GM21526 (cell line): ENCODE measurements around the gene FPGS.
"Not testable (repeated sequence)": the region's sequence is repeated elsewhere in the genome, so short reads cannot be mapped to it uniquely, and the experiment has no call there.

Experiments used
- ATAC-seq: cut with Tn5 transposase; IDR thresholded peaks from one replicate; pipeline ENCODE4 v1.9.1; 2021; ENCODE audit warnings: moderate library complexity; ENCODE audit not compliant: unreplicated experiment, low FRiP score

FPGS gene

DNA sequence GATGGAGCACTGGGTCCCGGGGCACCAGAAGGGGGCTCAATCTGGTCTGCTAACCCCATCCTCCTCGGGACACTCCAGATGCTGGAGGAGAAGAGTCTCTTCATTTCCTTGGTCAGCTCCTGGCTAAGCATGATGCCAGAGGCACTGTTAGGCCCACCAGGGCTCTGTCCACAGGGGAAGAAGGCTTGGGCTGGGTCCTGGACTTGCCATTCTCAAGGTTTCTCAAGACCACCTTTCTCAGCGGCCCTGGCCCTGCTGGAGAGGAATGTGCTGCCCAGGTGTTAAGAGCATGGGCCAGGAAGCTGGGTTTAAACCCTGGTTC lies 32.1 kb upstream of the FPGS start:
- ATAC-seq = no peak

DNA sequence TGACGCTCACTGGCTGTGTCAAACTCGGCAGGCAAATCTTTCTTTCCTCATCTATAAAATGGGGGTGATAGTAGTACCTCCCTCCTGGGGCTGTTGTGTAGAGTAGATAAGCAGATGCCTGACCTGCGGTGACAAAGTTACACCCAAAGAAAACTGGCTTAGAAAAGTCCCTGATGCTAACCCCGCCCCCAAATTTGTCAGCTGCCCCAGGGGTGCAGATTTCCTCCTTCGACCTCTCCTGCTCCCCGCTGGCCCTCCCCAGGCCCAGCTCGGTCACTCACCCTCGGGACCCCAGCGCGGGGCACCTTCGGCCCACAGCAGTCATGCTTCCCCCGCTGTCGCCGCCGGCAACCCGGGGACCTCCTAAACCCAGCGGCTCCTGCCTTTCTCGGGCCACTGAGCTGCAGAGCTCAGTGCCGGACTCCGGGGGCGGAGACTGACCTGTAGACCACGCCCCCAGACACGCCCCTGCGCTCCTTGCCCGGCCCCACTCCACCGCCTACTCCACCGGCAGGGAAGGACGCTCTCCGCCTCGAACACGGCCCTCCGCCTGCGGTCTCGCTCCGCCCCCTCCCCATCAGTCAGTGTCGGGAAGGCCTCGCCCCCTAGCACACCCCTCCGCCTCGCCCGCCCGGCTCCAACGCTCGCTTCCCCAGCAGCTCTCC lies 31.6 kb upstream of the FPGS start:
- ATAC-seq = peak; percentile 70

DNA sequence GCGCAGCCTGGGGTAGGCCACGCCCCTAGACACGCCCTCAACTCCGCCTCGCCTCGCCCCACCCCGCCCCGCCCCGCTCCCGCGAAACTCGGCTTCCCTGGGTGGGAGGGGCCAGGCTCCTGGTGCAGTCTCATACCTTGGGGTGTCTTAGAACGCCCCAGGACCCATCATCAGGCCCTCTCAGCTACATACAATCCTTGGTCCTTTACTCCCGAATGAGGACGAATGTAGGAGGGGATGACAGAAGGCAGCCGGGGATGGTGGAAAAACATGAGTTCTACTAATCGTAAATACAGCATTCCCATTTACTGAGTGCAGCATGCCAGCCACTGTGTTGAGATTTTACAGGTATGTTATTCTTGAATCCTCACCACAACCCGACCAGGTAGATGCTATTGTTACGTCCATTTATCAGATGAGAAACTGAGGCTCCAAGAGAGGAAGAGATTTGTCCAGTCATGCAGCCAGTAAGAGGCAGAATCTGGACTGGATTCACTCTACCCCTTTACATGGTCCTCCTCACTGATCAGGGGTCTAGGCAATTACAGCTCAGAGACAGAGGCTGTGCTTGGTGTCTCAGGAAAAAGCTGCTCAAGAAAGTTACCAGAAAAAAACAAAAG lies 31.0 kb upstream of the FPGS start:
- ATAC-seq = no peak

DNA sequence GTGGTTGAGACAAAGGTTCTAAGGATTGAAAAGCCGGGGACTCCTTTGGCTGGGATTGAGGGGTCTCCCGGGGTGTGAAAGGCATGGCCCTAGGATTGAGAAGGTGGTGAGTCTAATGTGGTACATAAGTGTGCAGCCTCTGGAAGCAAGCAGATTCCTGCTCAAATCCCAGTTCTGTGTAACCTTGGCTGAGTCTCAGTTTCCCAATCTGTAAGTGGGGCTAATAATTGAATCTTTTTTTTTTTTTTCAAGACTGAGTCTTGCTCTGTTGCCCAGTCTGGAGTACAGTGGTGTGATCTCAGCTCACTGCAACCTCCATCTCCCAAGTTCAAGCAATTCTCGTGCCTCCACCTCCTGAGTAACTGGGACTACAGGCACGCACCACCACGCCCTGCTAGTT lies 30.1 kb upstream of the FPGS start:
- ATAC-seq = no peak

DNA sequence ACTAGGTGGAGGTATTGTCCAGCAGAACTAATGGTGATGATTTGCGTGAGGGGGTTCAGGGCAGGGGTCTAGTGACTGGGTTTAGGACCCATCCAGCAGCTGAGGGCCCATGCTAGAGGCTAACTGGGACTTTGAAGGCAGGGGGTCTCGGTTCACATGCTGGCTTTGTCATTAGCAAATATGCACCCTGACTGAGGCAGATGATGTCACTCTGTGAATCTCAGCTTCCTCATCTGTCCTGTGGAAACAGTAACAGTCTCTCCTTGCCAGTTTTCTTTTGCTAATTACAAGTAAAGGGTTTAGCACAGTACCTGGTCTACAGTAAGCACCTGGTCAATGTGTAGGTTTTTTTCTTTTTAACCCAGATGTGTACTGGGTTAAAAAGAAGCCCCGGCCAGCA lies 29.4 kb upstream of the FPGS start:
- ATAC-seq = no peak

DNA sequence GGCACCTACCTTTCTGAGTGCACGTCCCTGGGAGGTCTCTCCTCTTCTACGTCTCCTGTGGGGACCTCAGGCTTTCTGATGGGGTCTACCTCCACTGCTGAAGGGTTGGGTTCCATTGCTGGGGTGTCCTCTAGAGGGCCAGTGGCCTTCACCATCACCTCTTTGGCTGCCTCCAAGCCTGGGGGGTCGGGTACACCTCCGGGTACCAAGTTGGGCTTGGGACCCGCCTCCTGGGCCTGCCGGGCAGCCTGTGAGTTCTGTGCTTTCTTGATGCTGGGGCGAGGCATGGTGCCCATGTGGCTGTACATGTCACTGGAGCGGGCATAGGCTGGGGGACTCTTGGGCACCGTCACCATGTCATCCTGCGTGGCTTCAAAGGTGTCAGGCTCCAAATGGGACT lies 28.7 kb upstream of the FPGS start:
- ATAC-seq = no peak

DNA sequence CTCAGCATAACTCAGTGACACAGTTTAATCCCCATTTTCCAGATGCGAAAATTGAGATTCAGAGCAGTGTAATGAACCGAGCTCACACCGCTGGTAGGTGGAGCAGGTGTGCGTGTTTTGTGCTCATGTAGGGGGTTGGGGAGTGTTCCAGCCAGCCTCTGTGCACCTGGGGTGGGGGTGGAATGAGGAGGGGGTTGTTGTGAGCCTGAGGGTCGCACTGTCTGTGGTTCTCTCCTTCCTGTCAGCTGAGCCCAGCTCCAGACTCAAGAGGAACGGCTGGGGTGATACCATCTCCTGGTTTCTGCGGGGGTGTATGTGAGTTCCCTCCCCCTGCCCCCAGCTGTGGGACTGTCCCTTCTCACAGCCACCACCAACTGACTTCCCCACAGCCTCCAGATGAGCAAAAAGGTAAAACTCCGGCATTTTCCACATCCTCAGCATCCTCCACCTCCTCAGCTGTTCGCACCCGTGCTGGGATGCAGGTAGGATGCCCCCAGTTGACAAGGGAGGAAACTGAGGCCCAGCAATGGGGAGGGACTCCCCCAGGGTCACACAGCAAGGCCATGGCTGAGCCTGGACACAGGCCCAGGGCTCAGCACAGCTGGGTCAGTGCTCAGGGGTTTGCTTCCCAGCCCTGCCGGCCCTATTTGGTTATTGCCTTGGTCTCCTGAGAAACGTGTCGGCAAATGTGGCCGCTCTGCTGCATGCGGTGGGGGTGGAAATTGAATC lies 26.3 kb upstream of the FPGS start:
- no peak for ATAC-seq

DNA sequence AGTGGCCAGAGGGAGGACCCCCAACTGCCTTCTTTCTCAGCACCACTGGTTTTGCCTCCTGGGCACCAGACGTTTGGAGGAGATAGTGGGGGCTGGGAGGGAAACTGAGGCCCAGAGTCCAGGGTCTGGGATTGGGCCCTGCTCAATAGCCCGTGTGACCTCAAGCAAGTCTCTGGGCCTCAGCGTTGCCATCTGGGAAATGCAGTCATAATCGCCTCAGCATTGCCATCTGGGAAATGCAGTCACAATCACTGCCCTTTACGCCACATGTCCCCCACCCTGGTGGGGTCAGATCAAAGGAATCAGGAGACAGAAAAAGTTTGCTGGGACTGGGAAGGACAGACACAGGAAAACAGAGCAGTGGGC lies 25.8 kb upstream of the FPGS start:
- ATAC-seq = no peak

DNA sequence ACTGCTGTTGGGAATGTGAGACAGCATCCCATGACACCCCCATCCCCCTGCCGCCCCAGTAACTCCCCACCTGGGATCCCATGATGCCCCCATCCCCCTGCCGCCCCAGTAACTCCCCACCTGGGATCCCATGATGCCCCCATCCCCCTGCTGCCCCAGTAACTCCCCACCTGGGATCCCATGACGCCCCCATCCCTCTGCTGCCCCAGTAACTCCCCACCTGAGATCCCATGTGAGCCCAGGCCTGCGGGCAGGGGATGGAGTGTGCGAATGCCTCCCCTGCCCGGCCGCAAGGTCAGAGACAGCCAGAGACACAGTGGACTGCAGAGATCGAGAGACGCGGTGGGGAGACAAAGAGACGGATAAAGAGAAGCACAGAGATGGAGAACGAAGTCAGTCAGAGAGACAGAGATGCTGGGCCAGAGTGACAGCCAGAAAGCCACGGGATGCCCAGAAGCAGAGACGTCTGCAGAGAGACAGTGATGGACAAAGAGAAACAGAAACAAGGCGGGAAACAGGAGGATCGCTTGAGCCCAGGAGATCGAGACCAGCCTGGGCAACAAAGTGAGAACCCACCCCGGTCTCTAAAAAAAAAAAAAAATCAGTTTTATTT lies 25.2 kb upstream of the FPGS start:
- no peak for ATAC-seq

DNA sequence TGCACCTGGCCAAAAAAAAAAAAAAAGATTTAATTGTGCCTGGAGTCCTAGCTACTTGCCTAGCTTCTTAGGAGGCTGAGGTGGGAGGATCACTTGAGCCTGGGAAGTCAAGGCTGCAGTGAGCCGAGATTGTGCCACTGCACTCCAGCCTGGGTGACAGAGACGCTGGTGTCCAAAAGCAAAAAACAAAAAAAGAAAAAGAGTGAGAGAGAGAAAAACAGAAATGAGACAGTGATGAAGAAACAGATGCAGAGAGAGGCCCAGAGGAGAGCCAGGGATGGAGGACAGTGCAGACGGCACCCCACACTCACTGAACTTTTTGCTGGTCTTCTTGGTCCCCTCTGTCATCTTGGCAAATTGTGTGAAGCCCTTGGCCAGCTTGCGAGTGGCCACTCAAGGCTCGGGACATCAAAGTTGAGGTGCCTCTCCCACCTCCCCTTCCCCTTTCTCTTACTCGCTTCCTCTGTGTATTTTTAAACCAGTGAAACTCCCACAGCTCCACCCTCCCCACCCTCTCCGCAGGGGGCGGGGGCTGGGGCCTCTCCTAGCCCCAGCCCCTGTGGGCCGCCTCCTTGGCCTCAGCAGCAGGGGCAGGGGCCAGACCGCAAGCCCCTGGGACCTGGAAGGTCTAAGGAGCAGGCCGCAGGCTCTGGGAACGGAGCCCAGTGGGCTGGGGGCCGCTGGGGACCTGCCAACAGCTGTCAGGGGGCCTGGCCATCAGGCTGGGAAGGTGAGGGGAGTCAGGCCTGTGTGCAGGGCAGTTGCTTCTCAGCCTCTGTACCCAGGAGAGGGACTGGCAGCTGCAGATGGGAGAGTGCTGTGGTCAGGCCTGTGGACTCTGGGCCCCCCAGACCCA lies 24.2 kb upstream of the FPGS start, which contains the start of gene SH2D3C:
Gene SH2D3C (minus strand): TSS at position 387 of the 856 bp plus-strand sequence. CDS start 39 bp downstream, at position 348.
- ATAC-seq = no peak

DNA sequence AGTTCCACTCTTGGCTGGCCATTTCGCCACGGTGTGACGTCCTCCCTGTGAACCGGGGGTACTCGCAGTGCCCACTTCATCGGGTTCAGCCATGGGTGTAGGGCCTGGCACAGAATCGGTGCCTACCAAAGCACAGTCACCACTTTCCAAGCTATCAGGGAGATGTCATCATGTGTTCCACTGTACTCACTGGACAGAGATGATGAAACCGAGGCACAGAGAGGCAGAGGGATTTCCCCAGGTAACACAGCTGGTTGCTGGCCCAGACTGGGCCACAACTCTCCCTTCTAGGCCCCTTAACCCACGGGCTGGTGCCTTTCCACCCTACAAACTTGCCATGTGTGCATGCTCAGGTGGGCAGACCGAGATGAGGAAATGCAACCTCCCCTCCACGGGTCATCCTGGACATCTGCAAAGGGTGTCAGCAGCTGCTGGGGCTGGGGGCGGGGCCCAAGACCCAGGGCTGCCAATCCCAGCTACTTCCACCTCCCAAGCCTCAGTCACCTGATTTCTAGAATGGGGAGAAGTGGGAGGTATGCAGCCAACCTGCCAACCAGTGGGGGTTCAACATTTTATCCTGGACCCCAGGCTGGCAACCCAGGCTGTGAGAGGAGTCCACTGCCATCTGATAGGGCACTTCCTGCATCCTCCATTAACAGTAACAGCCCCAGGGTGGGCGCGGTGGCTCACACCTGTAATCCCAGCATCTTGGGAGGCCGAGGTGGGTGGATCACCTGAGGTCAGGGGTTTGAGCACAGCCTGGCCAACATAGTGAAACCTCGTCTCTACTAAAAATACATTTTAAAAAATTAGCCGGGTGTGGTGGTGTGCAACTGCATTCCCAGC lies 23.3 kb upstream of the FPGS start:
- no peak for ATAC-seq

DNA sequence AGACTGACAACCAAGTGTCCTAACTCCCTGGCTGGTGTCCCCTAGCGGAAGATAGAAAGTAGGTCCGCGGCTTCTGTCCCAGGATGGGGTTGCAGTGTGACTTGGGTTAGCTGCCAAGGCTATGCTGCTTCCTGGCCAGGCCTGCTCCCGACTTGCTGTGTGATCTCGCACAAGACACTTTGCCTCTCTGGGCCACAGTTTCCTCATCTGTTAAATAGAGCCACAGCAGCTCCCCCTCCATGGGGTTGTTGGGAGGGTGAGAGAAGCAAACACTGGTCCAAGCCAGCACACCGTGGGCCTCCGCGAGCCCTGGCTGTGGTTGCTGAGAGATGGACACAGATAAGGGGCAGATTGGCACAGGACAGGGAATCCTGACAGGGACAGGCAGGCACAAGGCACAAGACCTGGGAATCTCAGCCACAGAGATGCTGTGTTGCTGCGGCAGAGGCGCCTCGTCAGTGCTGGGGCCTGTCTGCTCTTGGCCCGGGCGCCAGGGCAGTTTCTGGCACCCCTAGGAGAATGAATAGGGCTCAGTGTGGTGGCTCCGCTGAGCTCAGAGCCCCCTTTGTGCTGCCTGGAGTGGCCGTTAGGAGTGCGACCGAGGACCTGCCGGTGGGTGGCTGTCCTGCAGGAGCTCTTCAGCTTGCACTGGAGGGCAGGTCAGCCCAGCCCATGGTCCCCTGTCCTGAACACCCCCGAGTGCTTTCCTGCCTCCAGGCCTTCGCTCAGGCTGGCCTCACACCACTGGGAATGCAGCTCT lies 22.4 kb upstream of the FPGS start:
- no peak for ATAC-seq

DNA sequence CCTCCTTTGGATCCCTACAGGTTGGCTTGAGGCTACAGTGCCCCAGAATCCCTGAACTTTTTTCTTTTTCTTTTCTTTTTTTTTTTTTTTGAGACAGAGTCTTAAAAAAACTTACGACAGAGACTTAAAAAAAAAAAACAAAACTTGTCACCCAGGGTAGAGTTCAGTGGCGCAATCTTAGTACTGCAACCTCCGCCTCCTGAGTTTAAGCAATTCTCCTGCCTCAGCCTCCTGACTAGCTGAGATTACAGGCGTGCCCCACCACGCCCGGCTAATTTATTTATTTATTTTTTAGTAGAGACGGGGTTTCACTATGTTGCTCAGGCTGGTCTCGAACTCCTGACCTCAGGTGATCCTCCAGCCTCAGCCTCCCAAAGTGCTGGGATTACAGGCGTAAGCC lies 21.8 kb upstream of the FPGS start:
- ATAC-seq = not testable (repeated sequence)

DNA sequence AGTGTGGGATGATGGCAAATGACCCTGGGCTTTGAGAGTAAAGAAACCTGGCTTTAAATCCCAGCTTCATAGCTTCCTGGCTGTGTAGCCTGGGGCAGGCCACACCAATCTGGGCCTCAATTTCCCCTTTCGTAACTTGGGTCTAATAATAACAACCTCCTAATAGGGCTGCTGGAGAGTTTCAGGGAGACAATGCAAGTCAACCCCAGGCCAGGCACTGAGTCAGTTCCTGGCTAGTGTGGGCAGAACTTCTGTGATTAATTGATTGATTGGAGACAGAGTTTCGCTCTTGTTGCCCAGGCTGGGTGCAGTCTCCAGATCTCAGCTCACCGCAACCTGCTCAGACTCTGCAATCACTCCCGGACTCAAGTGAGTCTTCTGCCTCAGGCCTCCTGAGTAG lies 20.9 kb upstream of the FPGS start:
- ATAC-seq = no peak

DNA sequence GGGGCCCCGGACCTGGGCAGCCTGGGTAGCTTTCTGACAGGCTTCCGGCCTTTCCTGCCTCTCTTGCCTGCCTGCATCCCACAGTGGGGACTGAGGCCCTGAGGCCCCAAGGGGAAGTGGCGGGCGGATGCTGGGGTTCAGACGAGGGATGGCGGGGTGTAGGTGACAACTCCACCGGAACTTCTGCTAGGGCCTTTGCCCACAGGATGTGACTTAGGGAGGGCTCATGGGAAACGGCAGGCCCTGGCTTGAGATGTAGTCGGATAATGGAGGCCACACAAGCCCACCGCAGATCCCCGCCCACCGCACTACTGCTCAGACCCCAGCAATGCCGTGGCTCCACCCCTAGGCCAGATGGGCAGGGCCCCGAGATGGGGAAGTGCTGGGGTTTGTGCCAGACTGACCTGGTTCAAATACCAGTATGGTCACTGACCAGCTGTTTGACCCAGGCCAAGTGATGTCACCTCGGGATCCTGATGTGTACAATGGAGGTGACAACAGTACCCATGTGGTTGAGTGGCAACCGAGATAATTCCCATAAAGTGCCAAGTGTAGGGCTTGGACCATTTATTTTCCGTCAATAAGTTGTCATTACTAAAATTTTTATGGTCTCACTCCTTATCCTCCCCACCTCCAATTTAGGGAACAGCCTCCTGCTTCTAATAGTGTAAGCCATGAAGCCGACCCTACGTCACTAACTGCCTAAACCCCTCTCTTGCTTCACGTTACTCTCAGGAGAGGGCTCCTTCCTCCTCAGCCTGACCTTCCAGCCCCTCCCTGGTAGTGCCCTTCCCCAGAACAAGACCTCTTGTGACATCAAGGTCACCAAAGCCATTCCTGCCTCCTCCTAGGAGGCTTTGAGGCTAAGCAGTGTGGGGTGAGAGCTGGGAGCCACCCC lies 19.3 kb upstream of the FPGS start:
- ATAC-seq = no peak

DNA sequence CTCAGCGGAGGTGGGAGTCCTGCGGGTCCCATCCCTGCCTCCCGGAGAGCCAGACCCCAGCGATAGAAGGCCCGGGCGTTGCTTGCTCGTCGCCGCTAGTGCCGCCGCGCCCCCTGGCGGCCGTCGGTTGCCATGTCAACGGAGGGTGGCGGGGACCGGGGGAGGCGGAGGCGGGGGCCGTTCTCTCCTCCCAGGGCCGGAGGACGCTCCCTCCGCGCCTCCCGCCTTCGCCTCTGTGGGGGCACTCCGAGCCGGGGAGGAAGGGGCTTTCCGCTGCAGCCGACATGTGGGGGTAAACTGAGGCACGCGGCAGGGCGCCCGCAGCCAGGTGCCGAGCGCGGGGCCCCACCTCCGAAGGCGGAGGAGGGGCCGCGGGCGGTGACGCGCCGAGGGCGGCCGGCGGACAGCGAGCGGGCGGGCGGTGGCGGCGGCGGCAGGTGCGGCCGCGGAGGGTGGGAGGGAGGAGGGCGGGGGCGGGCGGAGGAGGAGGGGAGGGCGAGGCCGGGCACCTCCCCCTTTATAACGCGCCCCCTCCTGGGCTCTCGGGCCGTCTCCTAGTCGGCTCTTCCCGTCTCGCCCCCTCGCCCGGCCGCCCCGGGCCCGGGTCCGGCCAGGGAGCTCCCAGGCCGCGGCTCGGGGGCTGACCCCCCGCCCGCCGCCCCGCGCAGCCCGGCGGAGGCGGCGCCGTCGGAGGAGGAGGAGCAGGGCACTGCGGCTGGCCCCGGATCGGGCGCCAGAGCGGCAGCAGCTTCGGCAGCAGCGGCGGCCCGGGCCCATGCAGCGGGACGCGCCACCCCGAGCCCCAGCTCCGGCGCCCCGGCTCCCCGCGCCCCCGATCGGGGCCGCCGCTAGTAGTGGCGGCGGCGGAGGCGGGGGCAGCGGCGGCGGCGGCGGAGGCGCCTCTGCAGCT lies 17.4 kb upstream of the FPGS start:
- peak; percentile 41 for ATAC-seq
